Stomach (tissue), 9 donors: ENCODE results near the gene FARSB. TPM values are rescaled to one million over a fixed set of nuclear protein-coding genes. Genes with fewer than 3 reads are reported as not detected.
A peak's percentile ranks its signal among the peaks of the same experiment; 100 is the strongest.

ENCODE experiments used
- DNase-seq, 2 donors: peaks; one replicate each; pipeline versions ENCODE4 v3.0.0 to v3.0.0-alpha.2; 2013 to 2019
- H3K27ac ChIP-seq, 5 donors: fragments of 200-600 bp in 4 of 5; sonication (generic) in 4 of 5; one replicate each; pipeline ENCODE4 v1.5.1; 2013 to 2019; ENCODE audit warnings: mild to moderate bottlenecking in 1 of 5, moderate library complexity in 1 of 5
- H3K27me3 ChIP-seq, 3 donors: fragments of 200-600 bp; sonication (generic); one replicate each; pipeline ENCODE4 v1.5.1; 2017 to 2019; ENCODE audit warnings: mixed run types in 1 of 3
- H3K36me3 ChIP-seq, 4 donors: fragments of 200-600 bp; sonication (generic); 1 replicate in 3 of 4; 2 replicates in 1 of 4; pipeline ENCODE4 v1.5.1; 2016 to 2019
- H3K4me1 ChIP-seq, 4 donors: fragments of 200-600 bp; sonication (generic); one replicate each; pipeline ENCODE4 v1.5.1; 2016 to 2019
- H3K4me3 ChIP-seq, 4 donors: fragments of 200-600 bp; sonication (generic) in 3 of 4; one replicate each; pipeline ENCODE4 v1.5.1; 2016 to 2019; ENCODE audit warnings: mild to moderate bottlenecking in 1 of 4
- H3K9me3 ChIP-seq, 4 donors: fragments of 200-600 bp; sonication (generic); one replicate each; pipeline ENCODE4 v1.5.1; 2016 to 2019
- EP300 ChIP-seq: sonication (generic); formaldehyde crosslinking; IDR thresholded peaks from one replicate; pipeline ENCODE4 v1.6.1; 2017; ENCODE audit warnings: antibody characterized with exemption
- POLR2A ChIP-seq, 4 donors: fragments of 450-650 bp; IDR thresholded peaks; one replicate each; pipeline ENCODE4 v1.6.1; 2016; ENCODE audit warnings: antibody characterized with exemption in 4 of 4, control low read depth in 2 of 4, mild to moderate bottlenecking in 1 of 4, moderate library complexity in 1 of 4
- POLR2AphosphoS5 ChIP-seq, 3 donors: sonication (generic); formaldehyde crosslinking; IDR thresholded peaks; one replicate each; pipeline ENCODE4 v1.6.1; 2016; ENCODE audit warnings: antibody characterized with exemption in 3 of 3
- WGBS, 5 donors: extraction: QIAGEN DNeasy Blood & Tissue Kit in 3 of 5; methylation state at CpG; one replicate each; pipeline versions ENCODE4 v1.1.5 to v1.1.7; 2013 to 2018; 5-methylcytosine and 5-hydroxymethylcytosine counted together
- intact Hi-C: fragments of 100-400 bp; cut with DNase I; formaldehyde crosslinking; loops from one replicate; pipeline ENCODE4 v1.15.1; 2023; ENCODE audit warnings: low total_unique reads
- polyA plus RNA-seq, 3 donors: library from polyadenylated mRNA; stranded (reverse); fragments of 200-250 nt; gene quantifications; one replicate each; pipeline ENCODE4 v1.2.3, GENCODE V29; 2013
- total RNA-seq, 5 donors: library from RNA; depleted of rRNA; stranded (reverse); fragments of >200 nt; gene quantifications; one replicate each; pipeline versions ENCODE4 v1.1.0 to v1.2.3, GENCODE V29; 2014 to 2016
- TF ChIP-seq, protein P1 (sequence below), 7 experiments: fragments of 450-650 bp in 4 of 7; fragments of 200-600 bp in 3 of 7; sonication (generic) in 3 of 7; IDR thresholded peaks; one replicate each; pipeline ENCODE4 v1.5.1; 2016 to 2019; ENCODE audit warnings: antibody characterized with exemption in 7 of 7, control low read depth in 2 of 7, mild to moderate bottlenecking in 1 of 7
- donor health status: healthy with polysubstance abuse.
- donor health status: Bipolar disorder and iron deficiency.
- donor health status: healthy.

The FARSB gene
- total and polyA plus RNA-seq, 8 donors = 1.4 to 26.3 (median 13.8) TPM

- H3K27ac ChIP-seq = no peak overlapping the region
- WGBS, 5 donors = 81 to 87% (median 84%) methylated on average over 6 of the region's 6 CpGs
- no peaks in the 10 kb centered on the region for H3K27me3 ChIP-seq
- H3K9me3 ChIP-seq = no peaks in the 10 kb centered on the region
- peaks cover 28 to 98% (median 92%) of the 10 kb centered on the region in 4 donors for H3K36me3 ChIP-seq
- DNase-seq = peak in 1 of 2 donors; percentile 7
- no peaks in the 10 kb centered on the region for H3K4me1 ChIP-seq
- intact Hi-C loops = no loop called here
- H3K4me3 ChIP-seq = no peak overlapping the region
- no peak for TF ChIP-seq POLR2A (IDR thresholded peaks at IDR 0.05)
- peak in 1 of 3 donors; percentile 52 for TF ChIP-seq POLR2AphosphoS5 (IDR thresholded peaks at IDR 0.05)
These were observed 32.1 kb downstream of the FARSB start for GRCh38 chr2:222623756-222624309.

- intact Hi-C loops = no loop called here
- TF ChIP-seq POLR2A (IDR thresholded peaks at IDR 0.05) = no peak
- no peak for TF ChIP-seq EP300
- TF ChIP-seq, protein P1, sequence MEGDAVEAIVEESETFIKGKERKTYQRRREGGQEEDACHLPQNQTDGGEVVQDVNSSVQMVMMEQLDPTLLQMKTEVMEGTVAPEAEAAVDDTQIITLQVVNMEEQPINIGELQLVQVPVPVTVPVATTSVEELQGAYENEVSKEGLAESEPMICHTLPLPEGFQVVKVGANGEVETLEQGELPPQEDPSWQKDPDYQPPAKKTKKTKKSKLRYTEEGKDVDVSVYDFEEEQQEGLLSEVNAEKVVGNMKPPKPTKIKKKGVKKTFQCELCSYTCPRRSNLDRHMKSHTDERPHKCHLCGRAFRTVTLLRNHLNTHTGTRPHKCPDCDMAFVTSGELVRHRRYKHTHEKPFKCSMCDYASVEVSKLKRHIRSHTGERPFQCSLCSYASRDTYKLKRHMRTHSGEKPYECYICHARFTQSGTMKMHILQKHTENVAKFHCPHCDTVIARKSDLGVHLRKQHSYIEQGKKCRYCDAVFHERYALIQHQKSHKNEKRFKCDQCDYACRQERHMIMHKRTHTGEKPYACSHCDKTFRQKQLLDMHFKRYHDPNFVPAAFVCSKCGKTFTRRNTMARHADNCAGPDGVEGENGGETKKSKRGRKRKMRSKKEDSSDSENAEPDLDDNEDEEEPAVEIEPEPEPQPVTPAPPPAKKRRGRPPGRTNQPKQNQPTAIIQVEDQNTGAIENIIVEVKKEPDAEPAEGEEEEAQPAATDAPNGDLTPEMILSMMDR (IDR thresholded peaks at IDR 0.05) = no peak
- TF ChIP-seq POLR2AphosphoS5 (IDR thresholded peaks at IDR 0.05) = no peak
These were observed 33.0 kb downstream of the FARSB start for GRCh38 chr2:222622910-222623309.

DNA sequence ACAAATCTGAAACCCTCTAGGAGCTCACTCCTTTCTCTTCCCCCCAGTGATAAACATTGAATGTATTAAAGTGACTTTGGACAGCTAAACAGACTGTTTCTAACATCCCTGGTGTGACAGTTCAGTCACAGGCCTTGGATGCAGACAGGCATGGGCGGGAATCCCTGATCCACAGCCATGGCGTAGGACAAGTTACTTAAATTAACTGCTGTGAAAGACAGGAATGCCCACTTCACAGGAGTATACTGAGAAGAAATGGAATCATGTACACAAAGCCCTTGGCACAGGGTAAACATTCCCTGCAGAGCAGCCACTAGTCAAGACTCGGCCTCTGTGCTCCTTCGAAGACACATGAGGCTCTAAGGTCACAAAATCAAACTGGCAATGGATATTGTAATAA is 34.0 kb downstream of the FARSB start:
- no peaks in the 10 kb centered on the region for H3K9me3 ChIP-seq
- 80 to 91% (median 87%) methylated on average over 4 of the region's 4 CpGs for WGBS, 5 donors
- no peak for DNase-seq
- H3K4me1 ChIP-seq = no peaks in the 10 kb centered on the region
- peaks cover 20 to 96% (median 85%) of the 10 kb centered on the region in 4 donors for H3K36me3 ChIP-seq
- no peak overlapping the region for H3K4me3 ChIP-seq
- H3K27me3 ChIP-seq = no peaks in the 10 kb centered on the region
- intact Hi-C loops = no loop called here
- TF ChIP-seq POLR2A (IDR thresholded peaks at IDR 0.05) (no peak), EP300 (no peak), POLR2AphosphoS5 (IDR thresholded peaks at IDR 0.05) (no peak)
- TF ChIP-seq, protein P1 (IDR thresholded peaks at IDR 0.05) = no peak
- no peak overlapping the region for H3K27ac ChIP-seq

More at GRCh38 chr2:222622910-222623309, 33.0 kb downstream of the FARSB start:
- WGBS, 5 donors = 82 to 90% (median 86%) methylated on average over 2 of the region's 2 CpGs
- H3K4me1 ChIP-seq = no peaks in the 10 kb centered on the region
- no peak overlapping the region for H3K27ac ChIP-seq
- no peak for DNase-seq
- no peaks in the 10 kb centered on the region for H3K27me3 ChIP-seq
- H3K4me3 ChIP-seq = no peak overlapping the region
- H3K9me3 ChIP-seq = no peaks in the 10 kb centered on the region
- peaks cover 20 to 98% (median 90%) of the 10 kb centered on the region in 4 donors for H3K36me3 ChIP-seq

DNA sequence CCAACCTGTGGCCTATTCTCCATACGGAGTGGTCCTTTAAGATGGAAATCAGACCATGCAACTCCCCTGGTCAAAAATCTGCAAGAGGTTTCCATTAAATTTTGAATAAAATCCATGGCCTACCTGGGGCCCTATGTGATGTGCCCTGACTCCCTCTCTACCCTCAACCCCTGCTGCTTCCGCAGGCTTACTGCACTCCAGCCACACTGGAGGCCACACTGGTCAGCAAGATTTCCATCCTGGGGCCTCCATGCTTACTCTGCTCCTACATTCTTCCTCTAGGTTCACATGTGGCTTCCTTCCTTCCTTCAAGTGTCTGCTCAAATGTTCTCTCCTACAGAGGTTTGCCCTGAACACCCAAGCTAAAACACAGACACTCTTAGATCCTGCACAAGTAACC is 40.6 kb downstream of the FARSB start:
- Histone ChIP-seq H3K36me3 (peaks cover 0 to 82% (median 81%) of the 10 kb centered on the region in 4 donors), H3K4me1 (no peaks in the 10 kb centered on the region), H3K27me3 (no peaks in the 10 kb centered on the region), H3K4me3 (no peak overlapping the region), H3K27ac (no peak overlapping the region), H3K9me3 (no peaks in the 10 kb centered on the region)
- TF ChIP-seq POLR2A (IDR thresholded peaks at IDR 0.05) (no peak), POLR2AphosphoS5 (IDR thresholded peaks at IDR 0.05) (no peak), EP300 (no peak)
- TF ChIP-seq, protein P1 (IDR thresholded peaks at IDR 0.05) = no peak
- no peak for DNase-seq
- 82 to 98% (median 94%) methylated on average over 2 of the region's 2 CpGs for WGBS, 5 donors
- intact Hi-C loops = loop anchor here (10.0 kb wide), 1 partner anchor 301 kb away; no protein-coding TSS in a partner anchor

GRCh38 chr2:222613715-222614331 is 42.1 kb downstream of the FARSB start:
- intact Hi-C loops = loop anchor here (10.0 kb wide), 1 partner anchor 299 kb away; no protein-coding TSS in a partner anchor

More at GRCh38 chr2:222613715-222614331, 42.1 kb downstream of the FARSB start:
- TF ChIP-seq, protein P1 (IDR thresholded peaks at IDR 0.05) = peak in 5 of 7 experiments; percentile 47 to 67 (median 60)
- no peak for TF ChIP-seq EP300
- Histone ChIP-seq H3K27me3 (no peaks in the 10 kb centered on the region), H3K27ac (no peak overlapping the region), H3K36me3 (peaks cover 0 to 79% (median 71%) of the 10 kb centered on the region in 4 donors), H3K9me3 (no peaks in the 10 kb centered on the region), H3K4me3 (no peak overlapping the region), H3K4me1 (no peaks in the 10 kb centered on the region)
- WGBS, 5 donors = 51 to 61% (median 59%) methylated on average over 3 of the region's 3 CpGs
- DNase-seq = peak in 1 of 2 donors; percentile 66
